Measurements from ENCODE around the gene LMX1B.

GRCh38 chr9:126611193-126611591, 2.5 kb upstream of the LMX1B start:
- no peak for TF ChIP-seq ESRRG (CRISPR knock-in tag; IDR thresholded peaks at IDR 0.05)
- no peak for TF ChIP-seq RARB (CRISPR knock-in tag; IDR thresholded peaks at IDR 0.05)
- TF ChIP-seq PPARA (CRISPR knock-in tag; IDR thresholded peaks at IDR 0.05; ENCODE audit: borderline replicate concordance): no peak
- TF ChIP-seq ZFP30 (CRISPR knock-in tag; IDR thresholded peaks at IDR 0.05): no peak
- no peak for TF ChIP-seq ZNF8 (CRISPR knock-in tag; IDR thresholded peaks at IDR 0.05)
- TF ChIP-seq PATZ1 (CRISPR knock-in tag; IDR thresholded peaks at IDR 0.05; ENCODE audit: borderline replicate concordance): no peak
- no peak for TF ChIP-seq ISL1 (CRISPR knock-in tag; IDR thresholded peaks at IDR 0.05)
- TF ChIP-seq CSDC2 (CRISPR knock-in tag; IDR thresholded peaks at IDR 0.05): no peak
- no peak for TF ChIP-seq CREB5 (CRISPR knock-in tag; IDR thresholded peaks at IDR 0.05; ENCODE audit: low read depth)

Measured in SK-N-SH treated with all-trans-retinoic acid at 6 μM for 48 hours (cell line).